Measurements from ENCODE around the gene SIX2.

Gene SIX2

GRCh38 chr2:44997963-44998362 is 11.3 kb downstream of the SIX2 start:
- Mint-ChIP-seq H3K4me1 (peaks cover 2% of the 10 kb centered on the region), H3K27me3 (ENCODE audit: low read depth) (peaks cover 96% of the 10 kb centered on the region), H3K36me3 (ENCODE audit: low read depth) (peaks cover 6% of the 10 kb centered on the region), H3K27ac (no peak overlapping the region), H3K9me3 (peaks cover 6% of the 10 kb centered on the region), H3K4me3 (no peak overlapping the region)
- no peak for TF ChIP-seq CTCF (IDR thresholded peaks at IDR 0.05; ENCODE audit: unreplicated experiment in 3 of 3)

GRCh38 chr2:44996356-44996755 is 12.9 kb downstream of the SIX2 start:
- H3K36me3 Mint-ChIP-seq (ENCODE audit: low read depth) = no peaks in the 10 kb centered on the region
- H3K4me3 Mint-ChIP-seq = no peak overlapping the region
- peaks cover 13% of the 10 kb centered on the region for H3K9me3 Mint-ChIP-seq
- H3K4me1 Mint-ChIP-seq = no peaks in the 10 kb centered on the region
- no peak overlapping the region for H3K27ac Mint-ChIP-seq
- no peak for TF ChIP-seq CTCF (IDR thresholded peaks at IDR 0.05; ENCODE audit: unreplicated experiment in 3 of 3)
- H3K27me3 Mint-ChIP-seq (ENCODE audit: low read depth) = peaks cover 90% of the 10 kb centered on the region

GRCh38 chr2:44994377-44994776 is 14.9 kb downstream of the SIX2 start:
- H3K36me3 Mint-ChIP-seq (ENCODE audit: low read depth) = no peaks in the 10 kb centered on the region
- no peak for TF ChIP-seq CTCF (IDR thresholded peaks at IDR 0.05; ENCODE audit: unreplicated experiment in 3 of 3)
- H3K27me3 Mint-ChIP-seq (ENCODE audit: low read depth) = peaks cover 75% of the 10 kb centered on the region
- H3K4me3 Mint-ChIP-seq = no peak overlapping the region
- H3K27ac Mint-ChIP-seq = no peak overlapping the region
- H3K4me1 Mint-ChIP-seq = no peaks in the 10 kb centered on the region
- H3K9me3 Mint-ChIP-seq = peaks cover 26% of the 10 kb centered on the region

GRCh38 chr2:44989176-44989575 is 20.1 kb downstream of the SIX2 start:
- H3K9me3 Mint-ChIP-seq = peaks cover 43% of the 10 kb centered on the region
- H3K4me1 Mint-ChIP-seq = no peaks in the 10 kb centered on the region
- no peak for TF ChIP-seq CTCF (IDR thresholded peaks at IDR 0.05; ENCODE audit: unreplicated experiment in 3 of 3)
- H3K27ac Mint-ChIP-seq = no peak overlapping the region
- peaks cover 36% of the 10 kb centered on the region for H3K27me3 Mint-ChIP-seq (ENCODE audit: low read depth)
- no peak overlapping the region for H3K4me3 Mint-ChIP-seq
- peaks cover 4% of the 10 kb centered on the region for H3K36me3 Mint-ChIP-seq (ENCODE audit: low read depth)

- Mint-ChIP-seq H3K4me1 (no peaks in the 10 kb centered on the region), H3K9me3 (peaks cover 16% of the 10 kb centered on the region)
Measured at GRCh38 chr2:44983836-44984604, 25.2 kb downstream of the SIX2 start.

More at GRCh38 chr2:44983836-44984604, 25.2 kb downstream of the SIX2 start:
- H3K36me3 Mint-ChIP-seq (ENCODE audit: low read depth) = peaks cover 2% of the 10 kb centered on the region
- H3K27ac Mint-ChIP-seq = no peak overlapping the region
- TF ChIP-seq CTCF (IDR thresholded peaks at IDR 0.05; ENCODE audit: unreplicated experiment in 3 of 3) = no peak
- no peak overlapping the region for H3K4me3 Mint-ChIP-seq
- peaks cover 20% of the 10 kb centered on the region for H3K27me3 Mint-ChIP-seq (ENCODE audit: low read depth)
